Body of pancreas (tissue), 4 donors: Measurements from ENCODE around the gene DIAPH3.

Experiments
- CTCF ChIP-seq, 7 experiments: fragments of 450-650 bp in 4 of 7; fragments of 200-600 bp in 3 of 7; sonication (generic) in 3 of 7; IDR thresholded peaks; one replicate each; pipeline ENCODE4 v1.5.1; 2016 to 2019; ENCODE audit warnings: antibody characterized with exemption in 7 of 7
- POLR2A ChIP-seq, 3 donors: fragments of 450-650 bp; IDR thresholded peaks; one replicate each; pipeline ENCODE4 v1.6.1; 2016; ENCODE audit warnings: antibody characterized with exemption in 3 of 3, mild to moderate bottlenecking in 2 of 3

- TF ChIP-seq POLR2A (IDR thresholded peaks at IDR 0.05) (no peak), CTCF (IDR thresholded peaks at IDR 0.05) (no peak)
Measured at GRCh38 chr13:60012488-60012887, 151.2 kb downstream of the DIAPH3 start.
